ENCODE measurements around the gene MACROD1.

Gene MACROD1

DNA sequence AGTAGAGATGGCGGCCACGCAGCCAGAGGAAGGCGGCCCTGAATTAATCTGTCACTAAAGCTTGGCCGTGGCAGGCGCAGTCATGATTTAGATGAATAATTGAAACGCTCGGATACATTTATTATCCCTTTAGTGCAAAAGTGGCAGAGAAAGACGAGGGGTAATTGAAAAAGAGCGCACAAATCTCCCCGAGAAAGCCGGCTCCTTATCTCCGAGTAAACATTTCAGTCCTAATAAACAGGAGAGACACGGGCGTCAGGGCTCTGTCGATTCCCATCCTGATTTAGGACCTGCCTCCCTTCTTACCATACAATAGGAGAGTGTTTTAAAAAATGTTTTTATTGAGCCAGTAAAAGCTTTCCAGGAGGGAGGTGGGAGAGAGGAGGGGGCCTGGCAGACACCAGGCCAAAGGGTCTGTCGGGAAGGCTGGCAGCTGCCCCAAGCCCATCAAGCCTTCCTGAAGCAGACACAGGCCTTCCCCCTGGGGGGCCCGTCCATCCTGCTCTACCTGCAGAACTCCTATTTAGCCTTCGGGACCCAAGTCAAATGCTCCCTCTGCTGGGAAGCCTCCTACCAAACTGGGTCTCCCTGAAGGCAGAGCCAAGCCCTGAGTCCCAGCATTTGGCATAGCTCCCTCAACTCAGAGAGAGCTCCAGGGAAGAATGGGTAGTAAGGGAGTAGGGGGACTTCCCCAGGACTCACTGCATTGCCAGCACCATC is 156.8 kb downstream of the MACROD1 start:
- no peak for DNase-seq

DNA sequence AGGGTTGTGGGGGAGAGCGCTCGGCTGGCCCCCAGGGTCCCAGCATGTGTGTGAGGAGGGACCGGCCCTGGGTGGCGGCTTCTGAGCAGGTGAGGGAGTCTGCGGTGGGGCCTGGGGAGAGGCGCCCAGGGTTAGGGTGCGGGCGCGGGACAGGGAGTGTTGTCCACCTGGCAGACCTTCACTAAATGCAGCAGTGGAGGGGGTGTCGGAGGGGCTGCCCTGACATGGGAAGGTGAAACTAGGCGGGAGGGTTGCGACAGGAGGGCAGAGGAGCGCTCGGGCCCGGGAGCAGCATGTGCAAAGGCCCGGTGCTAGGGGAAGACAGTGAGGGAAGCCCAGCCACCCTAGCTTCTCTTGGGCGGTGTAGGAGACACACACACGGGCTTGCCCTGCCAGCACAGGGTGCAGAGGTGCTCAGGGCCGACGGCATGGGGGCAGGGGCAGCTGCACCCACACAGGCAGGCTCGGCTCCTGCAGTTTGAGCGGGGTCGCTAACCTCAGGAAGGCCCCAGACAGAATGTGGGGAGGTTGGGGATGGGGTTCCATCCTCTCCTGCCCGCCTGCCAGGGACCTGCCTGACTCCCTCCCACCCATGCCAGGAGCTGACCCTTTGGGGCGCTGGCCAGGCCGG is 157.5 kb downstream of the MACROD1 start:
- DNase-seq: no peak

DNA sequence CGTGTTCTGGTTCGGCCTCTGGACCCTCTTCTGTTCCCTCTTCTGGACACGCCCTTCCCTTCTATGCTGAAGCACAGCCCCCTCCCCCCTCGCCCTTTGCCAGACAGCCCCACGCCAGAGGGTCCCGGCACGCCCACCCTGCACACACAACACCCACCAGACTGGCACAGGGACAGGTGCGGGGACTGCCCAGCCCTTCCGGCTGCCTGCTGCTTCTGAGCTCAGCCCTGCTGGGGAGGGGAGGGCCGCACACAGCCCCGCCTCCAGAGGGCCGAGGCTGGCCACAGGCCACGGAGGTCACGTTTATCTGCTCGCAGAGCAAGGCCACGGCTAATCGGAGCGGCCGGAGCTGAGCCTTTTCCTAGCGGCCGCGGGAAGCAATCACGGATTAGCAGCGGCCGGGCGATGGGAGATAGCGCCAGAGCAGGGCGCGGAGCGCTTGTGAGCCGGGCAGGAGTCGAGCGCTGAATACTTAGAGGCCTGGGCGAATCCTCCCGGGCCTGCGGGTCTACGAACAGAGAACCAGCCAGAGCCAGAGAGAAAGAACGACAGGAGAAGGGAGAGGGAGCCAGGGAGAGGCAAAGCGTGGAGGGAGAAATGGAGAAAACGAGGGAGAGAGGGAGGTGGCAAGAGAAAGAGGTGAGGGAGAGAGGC is 158.2 kb downstream of the MACROD1 start:
- no peak for DNase-seq

DNA sequence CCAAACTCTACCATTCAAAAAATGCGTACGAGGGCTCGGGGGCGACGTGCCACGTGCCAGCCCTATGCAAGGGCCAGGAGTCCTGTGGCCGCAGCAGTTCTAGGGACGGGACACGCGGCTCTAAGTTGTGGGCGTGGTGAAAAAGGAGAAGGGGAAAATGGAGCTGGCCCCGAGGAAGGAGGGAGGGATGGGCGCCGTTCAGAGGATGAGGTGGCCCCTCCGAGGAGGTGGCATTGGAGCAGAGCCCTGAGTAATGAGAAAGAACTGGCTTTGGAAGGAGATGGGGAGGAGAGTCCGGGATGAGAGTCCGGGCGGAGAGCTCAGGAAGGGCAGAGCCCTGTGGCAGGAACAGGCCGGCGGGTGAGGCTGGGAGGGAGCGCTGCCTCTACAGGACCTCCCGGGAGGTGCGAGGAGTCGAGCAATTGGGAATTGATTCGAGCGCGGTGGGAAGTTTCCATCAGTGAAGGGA is 158.7 kb downstream of the MACROD1 start:
- no peak for DNase-seq

DNA sequence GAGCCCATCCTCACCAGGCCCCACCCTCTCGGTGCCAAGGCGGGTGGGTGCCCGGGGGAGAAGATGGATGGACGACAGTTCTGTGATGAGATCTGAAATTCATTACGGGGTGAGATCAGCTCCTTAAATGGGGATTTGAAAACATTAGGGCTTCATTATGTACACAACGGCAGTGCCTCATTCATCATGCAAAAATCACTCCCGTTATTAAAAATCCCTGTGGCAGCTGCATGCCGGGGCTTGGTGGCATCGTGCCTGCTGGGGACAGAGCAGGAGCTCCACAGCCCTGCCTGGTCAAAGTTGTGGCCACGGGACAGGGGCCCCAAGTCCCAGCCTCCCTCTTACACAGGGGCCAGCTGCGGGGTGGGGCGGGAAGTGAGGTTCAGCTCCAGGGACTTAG is 159.5 kb downstream of the MACROD1 start:
- no peak for DNase-seq

DNA sequence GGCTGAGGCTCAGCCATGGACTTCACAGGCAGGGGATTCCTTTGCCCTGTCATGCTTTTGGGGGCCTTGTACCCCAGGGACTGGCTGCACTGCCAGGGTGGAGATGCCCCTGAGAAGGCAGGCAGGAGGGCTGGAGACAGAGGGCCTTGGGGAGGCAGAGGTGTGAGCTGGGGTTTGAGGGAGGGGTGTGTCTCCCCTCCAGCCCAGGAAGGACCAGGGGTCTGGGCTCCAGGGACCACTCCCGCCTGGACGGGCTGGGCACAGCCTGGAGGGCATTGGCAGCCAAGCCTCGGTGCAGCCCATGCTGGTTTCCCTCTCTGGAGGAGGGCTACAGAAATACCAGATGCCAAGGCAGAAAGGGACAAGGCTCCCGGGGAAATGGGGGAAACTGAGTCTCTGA is 160.2 kb downstream of the MACROD1 start:
- DNase-seq: no peak

DNA sequence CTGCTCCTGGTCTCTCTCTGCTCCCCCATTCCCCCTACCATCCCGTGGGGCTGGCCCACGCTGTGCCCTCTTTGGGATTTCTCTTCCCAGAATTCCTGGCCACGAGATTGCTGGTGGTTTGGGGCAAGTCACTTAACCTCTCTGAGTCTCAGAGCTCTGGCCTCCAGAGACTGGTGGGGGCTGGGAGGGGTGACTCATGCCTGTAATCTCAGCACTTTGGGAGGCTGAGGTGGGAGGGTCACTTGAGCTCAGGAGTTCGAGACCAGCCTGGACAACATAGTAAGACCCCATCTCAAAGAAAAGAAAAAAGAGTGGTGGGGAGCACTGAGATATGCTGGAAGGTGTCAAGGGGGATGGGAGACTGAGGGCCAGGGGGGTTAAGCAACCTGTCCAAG is 161.3 kb downstream of the MACROD1 start:
- DNase-seq: no peak

DNA sequence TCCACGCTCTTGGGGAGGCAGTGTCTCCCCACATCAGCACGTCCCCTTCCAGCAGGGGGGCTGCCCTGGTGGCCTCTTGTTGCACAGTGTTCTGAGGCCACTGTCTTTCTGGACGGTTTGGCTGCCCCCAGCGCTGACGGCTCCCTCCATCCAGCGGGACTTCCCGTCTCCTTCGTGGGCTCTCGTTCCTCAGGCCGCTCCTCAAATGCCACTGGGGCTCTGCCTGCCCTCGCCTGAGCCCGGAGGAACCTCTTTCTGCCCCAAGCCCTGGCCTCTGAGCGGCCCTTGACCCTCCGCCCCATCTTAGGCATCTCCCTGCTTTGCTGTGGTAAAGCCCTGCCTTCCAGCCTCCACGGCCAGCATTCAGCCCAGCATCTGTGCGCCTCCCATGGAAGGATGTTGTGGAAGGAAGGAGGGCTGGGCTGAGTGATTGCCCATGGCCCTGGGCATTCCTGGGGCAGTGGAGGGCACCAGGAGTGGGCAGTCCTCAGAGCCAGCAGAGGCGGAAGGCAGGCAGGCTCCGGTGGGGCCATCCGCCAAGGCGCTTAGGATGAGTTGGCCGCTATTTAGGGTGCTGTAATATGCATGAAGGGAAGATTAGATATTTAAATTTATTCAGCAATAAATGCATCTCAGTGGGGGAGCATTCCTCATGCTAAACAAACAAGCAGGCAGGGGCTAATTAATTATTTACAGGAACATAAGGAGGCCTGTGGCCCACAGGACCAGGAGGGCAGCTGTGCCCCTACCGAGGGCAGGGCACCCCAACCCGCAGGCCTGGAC is 161.9 kb downstream of the MACROD1 start:
- DNase-seq: no peak

DNA sequence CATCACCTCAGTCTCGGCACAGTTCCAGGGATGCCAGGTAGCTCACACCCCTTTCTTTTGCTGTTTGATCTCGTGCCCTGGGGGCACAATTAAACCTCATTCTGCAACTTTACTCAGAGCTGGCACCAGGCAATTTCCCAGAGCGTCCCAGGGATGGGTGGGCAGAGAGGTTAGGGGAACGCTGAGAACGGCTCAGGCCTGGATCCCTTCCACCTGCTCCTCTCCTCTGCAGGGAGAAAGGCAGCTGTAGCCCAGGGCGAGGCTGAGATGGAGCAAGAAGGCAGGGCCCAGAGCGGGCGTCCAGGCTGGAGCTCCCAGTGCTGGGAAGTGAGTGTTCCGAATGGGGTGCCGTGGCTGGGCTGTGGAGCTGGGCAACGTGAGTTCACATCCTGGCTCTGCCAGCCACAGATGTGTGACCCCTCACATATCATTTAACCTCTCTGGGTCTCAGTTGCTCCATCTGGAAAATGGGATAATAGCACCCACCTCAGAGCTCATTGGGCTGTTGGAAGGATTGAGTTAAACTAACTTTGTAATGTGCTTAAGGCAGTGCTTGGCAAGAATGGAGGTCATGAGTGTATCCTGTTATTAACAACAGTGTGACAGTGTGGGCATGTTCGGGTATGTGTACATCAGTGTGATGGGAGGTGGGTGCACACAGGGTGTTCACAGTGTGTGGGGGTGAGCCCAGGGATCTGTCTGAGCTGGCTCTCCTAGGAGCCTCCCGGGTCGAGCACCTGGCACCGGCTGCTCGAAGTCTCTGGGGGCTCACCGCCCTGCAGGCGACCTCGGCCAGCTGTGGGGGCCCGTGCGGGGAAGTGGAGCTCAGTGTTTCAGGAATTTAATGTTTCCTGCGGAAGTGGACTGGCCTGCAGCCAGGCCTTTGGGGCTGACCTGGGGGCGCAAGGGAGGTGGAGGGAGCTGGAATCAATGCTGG is 164.2 kb downstream of the MACROD1 start:
- no peak for DNase-seq

DNA sequence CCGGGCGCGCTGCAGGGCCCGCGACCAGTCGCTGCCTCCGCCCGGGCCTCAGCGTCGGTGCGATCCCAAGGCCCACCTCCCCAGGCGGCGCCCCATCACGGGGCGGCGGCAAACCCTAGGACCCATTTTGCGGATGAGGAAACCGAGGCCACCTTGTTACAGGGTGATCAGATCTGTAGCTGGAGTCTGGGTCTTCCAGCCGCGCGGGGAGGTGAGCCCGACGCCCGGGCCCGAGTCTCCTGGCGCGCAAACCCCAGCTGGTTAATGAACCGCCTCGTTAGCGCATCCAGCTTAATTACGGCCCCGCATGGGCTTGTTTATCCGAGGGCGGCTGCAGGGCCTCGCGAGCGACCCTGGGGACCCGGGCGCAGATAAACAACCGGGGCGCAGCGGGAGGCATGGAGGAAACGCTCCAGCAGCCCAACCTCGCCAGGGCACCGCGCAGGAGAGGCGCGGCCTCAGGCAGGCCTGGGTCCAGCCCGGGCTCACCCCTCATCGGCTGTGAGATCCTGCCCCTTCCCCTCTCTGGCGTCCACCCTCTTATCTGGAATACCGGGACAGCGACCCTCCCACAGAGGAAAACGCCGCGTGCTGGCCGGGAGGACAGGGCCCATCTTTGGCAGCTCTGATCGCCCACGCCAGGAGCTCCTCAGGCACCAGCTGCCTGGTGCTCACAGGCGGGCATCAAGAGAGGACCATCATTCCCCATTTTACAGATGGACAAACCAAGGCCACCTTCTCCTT is 165.0 kb downstream of the MACROD1 start:
- DNase-seq: no peak

DNA sequence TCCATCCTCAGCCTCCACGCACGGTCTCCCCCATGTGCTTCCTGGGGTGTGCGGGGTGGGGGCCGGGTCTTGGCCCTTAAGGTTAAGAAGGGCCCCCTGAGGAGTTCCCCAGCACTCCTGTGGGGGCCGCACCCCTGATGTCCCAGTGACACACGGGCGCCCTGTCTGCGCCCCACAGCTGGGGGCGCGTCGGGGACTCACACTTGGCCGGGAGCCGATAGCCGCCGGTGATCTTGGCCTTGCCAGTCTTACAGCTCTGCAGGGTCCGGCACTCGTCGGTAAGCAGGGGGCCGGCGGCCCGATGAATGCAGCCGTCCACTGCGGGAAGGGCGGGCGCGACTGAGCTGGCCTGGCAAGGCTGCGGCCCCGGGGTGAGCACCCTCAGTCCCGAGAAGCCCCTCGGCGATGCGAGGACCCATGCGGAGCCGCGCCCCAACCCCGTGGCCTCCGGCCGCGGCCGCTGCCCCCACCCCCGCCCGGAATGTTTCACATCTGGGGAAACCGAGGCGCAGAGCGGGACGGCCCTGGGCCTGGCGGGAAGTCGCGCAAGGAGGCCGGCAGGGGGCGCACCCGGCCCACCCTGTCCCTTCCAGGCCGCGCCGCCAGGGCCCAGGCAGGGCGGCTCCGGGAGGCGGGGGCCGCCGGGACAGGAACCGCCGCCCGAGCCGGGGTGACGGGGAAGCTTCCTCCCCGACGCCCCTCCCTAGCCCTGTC is 165.7 kb downstream of the MACROD1 start:
- DNase-seq: peak; percentile 73

DNA sequence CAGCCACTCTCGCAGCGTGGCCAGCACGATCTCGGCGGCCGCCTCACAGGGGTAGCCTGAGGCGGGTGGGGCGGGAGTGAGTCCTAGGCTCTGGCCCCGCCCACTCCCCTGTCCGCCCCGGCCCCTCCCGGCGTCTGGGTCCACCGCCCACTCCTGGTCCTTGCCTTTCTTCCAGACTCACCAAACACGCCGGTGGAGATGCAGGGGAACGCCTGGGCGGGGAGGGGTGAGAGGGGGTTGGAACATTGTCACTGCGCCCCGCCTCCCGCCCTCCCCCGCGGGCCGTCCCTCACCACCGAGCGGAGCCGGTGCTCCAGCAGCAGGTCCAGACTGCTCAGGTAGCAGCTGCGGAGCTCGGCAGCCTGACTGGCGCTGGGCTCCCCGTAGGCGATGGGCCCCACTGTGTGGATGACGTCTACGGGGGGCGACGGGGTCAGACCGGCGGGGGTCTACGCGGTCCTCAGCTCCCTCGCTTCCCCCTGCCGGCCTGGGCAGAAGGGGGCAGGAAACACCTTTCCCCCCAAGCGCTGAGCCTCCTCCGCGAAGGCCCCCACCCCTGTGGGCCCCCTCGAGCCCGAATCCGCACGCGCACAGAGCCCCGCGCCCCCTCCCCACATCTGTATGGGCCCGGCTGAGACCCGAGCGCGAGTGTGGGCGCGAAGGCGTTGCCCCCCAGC is 166.4 kb downstream of the MACROD1 start:
- DNase-seq: peak; percentile 73

DNA sequence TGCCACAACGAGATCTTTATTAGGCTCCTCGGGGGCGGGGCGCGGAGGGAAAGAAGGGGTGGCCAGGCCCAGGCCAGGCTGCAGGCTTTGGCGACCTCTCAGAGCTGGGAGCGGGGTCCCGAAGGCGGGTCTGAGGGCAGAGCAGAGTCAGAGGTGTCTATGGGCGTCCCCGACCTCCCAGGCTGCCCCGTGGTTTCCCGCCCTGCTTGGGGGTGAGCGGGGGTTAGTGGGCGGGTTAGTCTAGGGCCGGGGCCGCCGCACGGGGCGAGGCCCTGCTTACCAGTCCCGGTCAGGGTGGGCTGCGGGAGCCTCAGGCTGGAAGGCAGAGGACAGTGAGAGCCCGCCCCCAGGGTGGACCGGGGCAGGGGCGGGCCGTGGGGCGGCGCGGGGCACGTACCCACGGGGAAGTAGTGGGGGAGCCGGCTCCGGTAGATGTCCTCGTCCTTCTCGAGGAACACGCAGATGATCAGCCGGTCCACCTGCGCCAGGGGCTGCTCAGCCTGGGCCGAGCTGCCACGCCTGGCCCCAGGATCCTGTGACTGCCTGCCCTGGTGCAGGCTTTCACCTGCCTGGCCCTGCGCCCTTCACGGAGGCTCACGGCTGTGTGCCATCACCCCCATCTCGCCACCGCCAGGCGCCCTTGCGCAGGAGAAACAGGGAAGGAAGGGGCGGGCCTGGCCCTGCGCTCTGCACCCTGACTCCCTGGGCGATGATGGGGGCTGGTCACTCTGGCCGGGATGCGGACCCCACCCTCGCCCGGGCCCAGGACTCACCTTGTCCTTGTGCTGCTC is 167.2 kb downstream of the MACROD1 start:
- no peak for DNase-seq

DNA sequence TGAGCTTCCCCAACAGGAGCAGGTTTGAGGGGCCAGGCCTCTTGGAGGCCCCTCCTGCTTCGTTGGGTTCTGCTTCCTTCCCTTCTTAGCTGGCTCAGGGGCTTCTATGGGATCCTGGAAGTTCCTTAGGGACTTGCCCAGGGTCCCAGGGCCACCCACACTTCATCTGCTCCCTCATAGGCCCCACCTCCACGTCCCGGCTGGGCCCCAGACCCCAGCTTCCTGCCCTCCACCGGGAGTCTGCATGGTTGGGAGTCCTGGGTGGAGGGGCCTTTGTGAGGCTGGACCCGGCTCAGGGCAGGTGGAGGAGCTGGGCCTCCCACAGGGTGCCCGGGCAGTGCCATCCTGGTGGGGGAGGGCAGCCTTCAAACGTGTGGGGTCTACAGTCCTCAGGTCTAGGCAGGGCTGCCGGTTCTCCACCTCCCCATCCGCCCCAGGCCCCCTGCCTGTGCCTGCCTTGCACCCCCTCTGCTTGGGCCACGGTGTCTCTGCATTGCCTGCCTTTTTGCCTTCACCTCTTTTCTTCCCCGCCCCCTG is 168.0 kb downstream of the MACROD1 start:
- no peak for DNase-seq

DNA sequence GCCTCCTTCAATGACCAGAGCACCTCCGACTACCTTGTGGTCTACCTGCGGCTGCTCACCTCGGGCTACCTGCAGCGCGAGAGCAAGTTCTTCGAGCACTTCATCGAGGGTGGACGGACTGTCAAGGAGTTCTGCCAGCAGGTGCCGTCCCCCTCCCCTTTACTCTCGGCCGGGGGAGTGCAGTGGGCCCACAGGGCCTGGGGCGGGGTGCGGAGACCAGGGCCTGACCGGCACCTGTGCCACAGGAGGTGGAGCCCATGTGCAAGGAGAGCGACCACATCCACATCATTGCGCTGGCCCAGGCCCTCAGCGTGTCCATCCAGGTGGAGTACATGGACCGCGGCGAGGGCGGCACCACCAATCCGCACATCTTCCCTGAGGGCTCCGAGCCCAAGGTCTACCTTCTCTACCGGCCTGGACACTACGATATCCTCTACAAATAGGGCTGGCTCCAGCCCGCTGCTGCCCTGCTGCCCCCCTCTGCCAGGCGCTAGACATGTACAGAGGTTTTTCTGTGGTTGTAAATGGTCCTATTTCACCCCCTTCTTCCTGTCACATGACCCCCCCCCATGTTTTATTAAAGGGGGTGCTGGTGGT is 168.7 kb downstream of the MACROD1 start:
- no peak for DNase-seq

DNA sequence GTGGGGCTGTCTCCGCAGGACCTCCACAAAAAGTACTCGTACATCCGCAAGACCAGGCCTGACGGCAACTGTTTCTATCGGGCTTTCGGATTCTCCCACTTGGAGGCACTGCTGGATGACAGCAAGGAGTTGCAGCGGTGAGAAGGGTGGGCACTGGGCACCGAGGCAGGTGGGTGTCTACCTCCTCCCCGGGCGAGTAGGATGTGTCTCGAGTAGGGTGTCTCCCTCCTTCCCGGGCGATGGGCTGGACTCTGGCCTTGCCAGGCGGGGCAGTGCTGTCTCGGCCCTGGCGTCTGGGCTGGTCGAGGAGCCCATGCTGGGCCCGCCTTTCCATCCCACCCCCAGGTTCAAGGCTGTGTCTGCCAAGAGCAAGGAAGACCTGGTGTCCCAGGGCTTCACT is 169.4 kb downstream of the MACROD1 start:
- DNase-seq: no peak

DNA sequence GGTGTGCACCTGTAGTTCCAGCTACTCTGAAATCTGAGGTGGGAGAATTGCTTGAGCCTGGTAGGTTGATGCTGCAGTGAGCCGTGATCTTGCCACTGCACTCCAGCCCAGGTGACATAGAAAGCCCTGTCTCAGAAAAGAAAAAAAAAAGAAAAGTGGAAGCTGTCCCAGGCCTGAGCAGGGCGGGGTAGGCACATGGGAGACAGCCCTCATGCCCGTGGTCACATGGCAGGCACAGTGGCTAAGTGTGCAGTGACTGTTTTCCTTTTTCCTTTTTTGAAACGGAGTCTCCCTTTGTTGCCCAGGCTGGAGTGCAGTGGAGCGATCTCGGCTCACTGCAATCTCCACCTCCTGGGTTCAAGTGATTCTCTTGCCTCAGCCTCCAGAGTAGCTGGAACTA is 171.9 kb downstream of the MACROD1 start:
- DNase-seq: no peak

DNA sequence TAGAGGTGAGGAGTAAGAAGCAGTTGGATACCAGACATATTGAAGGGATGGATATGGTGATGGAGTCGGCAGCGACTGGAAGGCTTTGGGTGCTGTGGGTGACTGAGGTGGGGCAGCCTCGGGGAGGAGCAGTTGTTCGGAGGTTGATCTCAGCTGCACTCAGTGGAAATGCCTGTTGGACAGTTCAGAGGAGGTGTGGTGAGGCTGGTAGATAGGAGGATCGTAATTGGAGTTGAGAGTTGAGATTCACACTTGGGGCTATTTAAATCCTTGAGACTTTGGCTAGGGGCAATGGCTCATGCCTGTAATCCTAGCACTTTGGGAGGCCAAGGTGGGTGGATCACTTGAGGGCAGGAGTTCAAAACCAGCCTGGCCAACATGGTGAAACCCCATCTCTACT is 172.8 kb downstream of the MACROD1 start:
- DNase-seq: no peak

DNA sequence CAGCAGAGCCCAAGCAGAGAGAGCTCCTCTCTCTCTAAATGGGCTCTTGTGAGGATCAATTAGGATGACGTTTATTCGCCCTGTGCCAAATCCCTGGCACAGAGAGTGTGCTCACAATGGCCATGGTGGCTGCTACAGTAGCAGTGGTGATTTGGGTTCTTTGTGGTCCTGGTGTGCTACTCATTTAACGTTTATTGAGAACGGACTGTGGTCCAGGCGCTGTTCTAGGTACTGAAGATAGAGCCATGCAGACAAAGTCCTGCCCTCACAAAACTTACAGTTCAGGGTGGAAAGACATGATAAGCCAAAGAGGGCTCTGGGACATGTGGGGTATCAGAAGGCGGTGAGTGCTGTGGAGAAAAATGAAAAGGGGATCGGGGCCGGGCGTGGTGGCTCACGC is 174.4 kb downstream of the MACROD1 start:
- no peak for DNase-seq

Measured in stimulated activated CD4-positive, alpha-beta T cell treated with anti-CD3 and anti-CD28 coated beads, Interleukin-4, amount 100 ng/mL, for 1 hour (primary cell).